Testis (tissue), 2 donors: ENCODE results near the gene FRY.

Source experiments
- CTCF ChIP-seq, 3 experiments: fragments of 450-650 bp in 2 of 3; fragments of 200-600 bp in 1 of 3; sonication (generic) in 1 of 3; IDR thresholded peaks; one replicate each; pipeline ENCODE4 v1.5.1; 2016 to 2019; ENCODE audit warnings: antibody characterized with exemption in 3 of 3, mild to moderate bottlenecking in 2 of 3, moderate library complexity in 1 of 3
- POLR2A ChIP-seq: fragments of 450-650 bp; IDR thresholded peaks from one replicate; pipeline ENCODE4 v1.6.1; 2017; ENCODE audit warnings: antibody characterized with exemption, mild to moderate bottlenecking, moderate library complexity

GRCh38 chr13:32205431-32206096 lies 174.0 kb downstream of the FRY start:
- TF ChIP-seq POLR2A (no peak), CTCF (IDR thresholded peaks at IDR 0.05) (no peak)
